Erythroblast (primary cell): Measurements from ENCODE around the gene POMP.
"Not testable (repeated sequence)": the region's sequence is repeated elsewhere in the genome, so short reads cannot be mapped to it uniquely, and the experiment has no call there.

ENCODE experiments used
- DNase-seq, 2 experiments: peaks; one replicate each; lab custom pipeline; 2025; lab: John Stamatoyannopoulos, UW
- GATA1 ChIP-seq: IDR thresholded peaks from 2 replicates; pipeline ENCODE4 v1.6.1; 2011; ENCODE audit warnings: low read depth, mild to moderate bottlenecking, control low read depth, low read length, moderate library complexity
- POLR2A ChIP-seq: IDR thresholded peaks from 2 replicates; pipeline ENCODE4 v1.6.1; 2011; ENCODE audit warnings: mild to moderate bottlenecking, low read length

POMP gene

GRCh38 chr13:28653111-28653510 lies 5.8 kb upstream of the POMP start:
- DNase-seq = no peak
- TF ChIP-seq POLR2A (no peak), GATA1 (no peak)

GRCh38 chr13:28654276-28654675 lies 4.7 kb upstream of the POMP start:
- DNase-seq = no peak
- TF ChIP-seq GATA1 (no peak), POLR2A (no peak)

DNA sequence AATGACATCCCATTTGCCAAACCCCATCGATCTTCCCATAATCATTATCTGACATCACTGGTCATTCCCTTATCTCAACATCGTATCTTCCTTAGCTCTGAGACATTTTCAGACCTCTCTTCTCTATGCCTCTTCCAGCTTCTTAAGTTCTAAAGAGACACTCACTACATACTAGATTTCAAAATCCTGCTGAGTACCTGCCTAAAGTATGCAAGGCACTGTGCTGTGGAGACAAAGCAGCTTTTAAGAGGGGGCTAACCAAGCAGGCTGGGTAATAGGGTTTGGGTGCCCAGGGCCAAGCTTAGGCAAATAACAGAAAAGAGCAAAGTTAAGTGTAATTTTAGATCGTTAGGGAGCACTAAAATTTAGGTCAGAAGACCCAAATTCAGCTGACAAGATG lies 3.4 kb upstream of the POMP start:
- no peak for DNase-seq
- TF ChIP-seq GATA1 (no peak), POLR2A (no peak)

GRCh38 chr13:28657784-28658538 lies 969 bp upstream of the POMP start:
- peak; percentile 62 to 64 for DNase-seq
- TF ChIP-seq GATA1 (no peak), POLR2A (no peak)

DNA sequence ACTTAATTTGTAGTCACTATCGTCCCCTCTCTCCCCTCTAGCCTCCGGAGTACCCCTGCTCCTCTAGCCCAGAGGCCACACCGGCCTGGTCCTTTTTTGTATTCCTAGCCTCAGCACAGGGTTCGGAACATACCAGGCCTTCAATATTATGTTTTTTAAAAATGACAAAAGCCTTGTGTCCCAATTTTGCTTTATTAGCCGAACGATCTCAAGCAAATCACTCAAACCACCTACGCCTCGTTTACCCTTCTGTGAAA lies 463 bp upstream of the POMP start:
- TF ChIP-seq POLR2A (no peak), GATA1 (no peak)
- DNase-seq = peak in 1 of 2 experiments; percentile 72

DNA sequence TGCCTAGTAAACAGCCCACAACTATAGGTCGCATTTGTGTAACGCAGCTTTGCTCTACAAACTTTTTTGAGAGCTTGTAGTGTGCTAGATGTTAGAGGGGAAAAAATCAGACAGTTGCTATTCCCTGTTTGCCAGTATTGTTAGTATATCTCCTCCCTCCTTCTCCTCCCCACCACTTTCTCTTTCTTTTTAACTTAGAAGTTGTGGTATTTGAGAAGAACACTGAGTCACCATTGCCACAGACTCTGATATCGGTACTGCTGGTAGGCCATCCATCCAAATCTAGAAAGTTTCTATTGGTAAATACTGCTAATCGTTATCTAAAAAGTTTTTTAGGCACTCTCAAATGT lies 666 bp downstream of the POMP start:
- TF ChIP-seq POLR2A (no peak), GATA1 (no peak)
- peak; percentile 76 to 86 for DNase-seq

GRCh38 chr13:28666897-28667488 lies 8.1 kb downstream of the POMP start:
- no peak for DNase-seq
- TF ChIP-seq GATA1 (no peak), POLR2A (no peak)

- no peak for DNase-seq
- TF ChIP-seq POLR2A = no peak
- no peak for TF ChIP-seq GATA1
These were observed 12.3 kb downstream of the POMP start for GRCh38 chr13:28671126-28671792.

DNA sequence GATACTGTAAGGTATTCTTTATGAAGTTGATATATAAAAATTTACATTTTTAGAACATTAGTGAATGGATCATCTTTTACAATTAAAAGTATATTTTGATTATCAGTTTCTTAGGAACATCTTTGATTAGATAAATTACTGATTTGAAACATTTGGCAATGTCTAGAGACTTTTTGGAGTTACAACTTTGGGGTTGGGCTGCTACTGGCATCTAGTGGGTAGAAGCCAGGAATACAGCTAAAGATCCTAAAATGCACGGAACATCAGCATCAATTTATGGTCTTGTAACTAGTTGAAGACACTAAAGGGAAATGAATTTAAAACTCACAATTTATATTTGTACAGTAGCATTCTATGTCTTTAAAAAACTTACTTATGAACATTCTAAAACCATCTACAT lies 19.9 kb downstream of the POMP start:
- DNase-seq = no peak
- no peak for TF ChIP-seq GATA1
- TF ChIP-seq POLR2A = no peak

DNA sequence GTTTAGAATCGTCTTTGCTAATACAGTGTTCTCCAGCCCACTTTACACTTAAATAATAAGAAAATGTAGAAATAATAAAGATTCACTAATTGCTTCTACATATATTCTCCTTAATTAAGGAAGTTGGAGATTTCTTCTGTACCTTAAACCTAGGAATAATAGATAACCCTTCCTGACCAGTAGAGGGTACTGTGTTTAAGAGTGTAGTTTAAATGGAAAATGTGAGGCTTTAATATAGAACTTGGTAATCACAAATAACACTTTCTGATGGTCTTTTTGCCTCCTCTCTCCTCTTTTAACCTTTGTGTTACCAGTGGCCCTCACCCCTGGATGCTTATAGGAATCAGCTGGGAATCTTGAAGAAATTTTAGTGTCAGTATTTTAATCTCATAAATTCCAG lies 20.7 kb downstream of the POMP start:
- DNase-seq = no peak

DNA sequence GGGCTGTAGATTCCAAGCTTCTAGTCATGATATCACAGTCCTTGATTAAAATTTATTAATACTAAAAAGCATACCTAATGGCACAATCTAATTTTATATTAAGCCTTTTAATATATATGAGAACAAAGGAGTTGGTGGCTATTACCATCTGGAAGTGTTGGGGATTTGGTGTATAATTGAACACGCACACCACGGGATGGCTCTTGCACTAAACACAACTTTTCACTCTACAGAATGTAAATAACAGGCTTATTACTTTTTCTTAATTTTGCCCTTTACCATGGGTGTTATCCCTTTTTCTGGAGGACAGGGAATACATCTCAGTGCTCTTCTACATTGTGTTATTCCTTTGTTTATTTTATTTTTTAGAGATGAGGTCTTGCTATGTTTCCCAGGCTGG lies 21.6 kb downstream of the POMP start:
- TF ChIP-seq POLR2A = no peak
- no peak for TF ChIP-seq GATA1
- DNase-seq = no peak

More for the DNA sequence above, 20.7 kb downstream of the POMP start:
- no peak for TF ChIP-seq POLR2A
- no peak for TF ChIP-seq GATA1

DNA sequence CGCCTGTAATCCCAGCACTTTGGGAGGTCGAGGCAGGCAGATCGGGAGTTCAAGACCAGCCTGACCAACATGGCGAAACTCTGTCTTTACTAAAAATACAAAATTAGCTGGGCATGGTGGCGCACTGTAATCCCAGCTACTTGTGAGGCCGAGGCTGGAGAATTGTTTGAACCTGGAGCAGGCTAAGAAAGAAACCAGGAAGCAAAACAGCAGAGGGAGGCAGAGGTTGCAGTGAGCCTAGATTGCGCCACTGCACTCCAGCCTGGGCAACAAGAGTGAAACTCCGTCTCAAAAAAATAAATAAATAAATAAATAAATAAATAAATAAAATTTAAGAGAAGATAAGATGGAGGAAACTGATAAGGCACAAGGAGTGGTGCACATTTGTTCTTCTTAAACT lies 24.2 kb downstream of the POMP start:
- not testable (repeated sequence) for DNase-seq

GRCh38 chr13:28684257-28684656 lies 25.3 kb downstream of the POMP start:
- DNase-seq = peak in 1 of 2 experiments; percentile 12
- no peak for TF ChIP-seq GATA1
- TF ChIP-seq POLR2A = no peak

DNA sequence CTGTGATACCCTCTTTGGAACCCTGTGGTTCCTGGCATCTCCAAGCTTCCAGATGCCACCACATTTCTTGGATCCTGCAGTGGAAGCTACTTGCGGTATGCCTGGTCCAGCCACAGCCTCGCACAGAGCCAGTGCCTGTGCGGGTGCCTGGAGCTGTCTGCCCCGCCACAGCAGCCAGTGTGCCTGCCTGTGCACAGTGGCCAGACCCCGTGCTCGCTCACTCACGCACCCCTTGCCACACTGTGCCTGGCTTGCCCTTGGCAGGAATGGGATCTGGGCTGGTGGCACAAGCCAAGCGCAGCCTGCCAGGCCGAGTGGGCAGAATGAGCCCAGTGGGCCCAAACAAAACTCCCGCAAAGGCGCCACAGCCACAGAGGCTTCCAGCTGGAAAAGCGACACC lies 26.2 kb downstream of the POMP start:
- no peak for TF ChIP-seq GATA1
- TF ChIP-seq POLR2A = no peak
- no peak for DNase-seq

- TF ChIP-seq POLR2A = no peak
- TF ChIP-seq GATA1 = no peak
These were observed 27.0 kb downstream of the POMP start for GRCh38 chr13:28685892-28686291.

GRCh38 chr13:28693605-28694491 lies 34.9 kb downstream of the POMP start:
- not testable (repeated sequence) for DNase-seq

More at GRCh38 chr13:28685892-28686291, 27.0 kb downstream of the POMP start:
- DNase-seq = no peak
